Measurements from ENCODE around the gene SPECC1.

SPECC1 gene

GRCh38 chr17:20128036-20128667 lies 119.0 kb downstream of the SPECC1 start:
- ChIA-PET CTCF (interaction anchor here (1.7 kb wide), 1 partner anchor 98 kb away, joined by 7 read pairs; no protein-coding TSS in a partner anchor), POLR2A (no interaction called here)
- DNase-seq (ENCODE audit: extremely low spot score) = no peak
- TF ChIP-seq TARDBP (IDR thresholded peaks at IDR 0.05) = no peak
- TF ChIP-seq ZNF384 (IDR thresholded peaks at IDR 0.05) = no peak
- no peak for TF ChIP-seq ARNT (IDR thresholded peaks at IDR 0.05)
- TF ChIP-seq FOXM1 (IDR thresholded peaks at IDR 0.05; ENCODE audit: borderline replicate concordance) = no peak

GRCh38 chr17:20133517-20133916 lies 124.4 kb downstream of the SPECC1 start:
- TF ChIP-seq FOXK2 (IDR thresholded peaks at IDR 0.05) (no peak), BHLHE40 (IDR thresholded peaks at IDR 0.05; ENCODE audit: borderline replicate concordance) (no peak), ZNF384 (IDR thresholded peaks at IDR 0.05) (no peak), HDGF (IDR thresholded peaks at IDR 0.05; ENCODE audit: borderline replicate concordance) (no peak), FOXA1 (IDR thresholded peaks at IDR 0.05) (no peak), LEF1 (IDR thresholded peaks at IDR 0.05; ENCODE audit: borderline replicate concordance) (no peak), NFRKB (IDR thresholded peaks at IDR 0.05) (no peak), TARDBP (IDR thresholded peaks at IDR 0.05) (no peak), PKNOX1 (IDR thresholded peaks at IDR 0.05) (no peak), ARNT (IDR thresholded peaks at IDR 0.05) (no peak), SP1 (IDR thresholded peaks at IDR 0.05) (no peak)
- POLR2A ChIA-PET = no interaction called here
- CTCF ChIA-PET = no interaction called here
- DNase-seq (ENCODE audit: extremely low spot score) = no peak

- TF ChIP-seq LEF1 (IDR thresholded peaks at IDR 0.05; ENCODE audit: borderline replicate concordance) = no peak
- no peak for TF ChIP-seq SUZ12 (IDR thresholded peaks at IDR 0.05)
- TF ChIP-seq SP1 (IDR thresholded peaks at IDR 0.05) = no peak
- no peak for TF ChIP-seq FOXA1 (IDR thresholded peaks at IDR 0.05)
- no peak for TF ChIP-seq PKNOX1 (IDR thresholded peaks at IDR 0.05)
- DNase-seq (ENCODE audit: extremely low spot score) = no peak
- POLR2A ChIA-PET = interaction anchor here (1.4 kb wide), 1 partner anchor 12 kb away, joined by 3 read pairs; no protein-coding TSS in a partner anchor
- CTCF ChIA-PET = interaction anchor here (1.3 kb wide), 1 partner anchor 14 kb away, joined by 3 read pairs; no protein-coding TSS in a partner anchor
These were observed 132.2 kb downstream of the SPECC1 start for GRCh38 chr17:20141198-20141972.

GRCh38 chr17:20142268-20142667 lies 133.1 kb downstream of the SPECC1 start:
- CTCF ChIA-PET = no interaction called here
- no peak for DNase-seq (ENCODE audit: extremely low spot score)
- TF ChIP-seq FOXK2 (IDR thresholded peaks at IDR 0.05) (no peak), ARNT (IDR thresholded peaks at IDR 0.05) (no peak), ZNF384 (IDR thresholded peaks at IDR 0.05) (no peak), FOXA1 (IDR thresholded peaks at IDR 0.05) (no peak), BHLHE40 (IDR thresholded peaks at IDR 0.05; ENCODE audit: borderline replicate concordance) (no peak), SUZ12 (IDR thresholded peaks at IDR 0.05) (no peak), L3MBTL2 (conservative IDR thresholded peaks at IDR 0.05) (no peak), LEF1 (IDR thresholded peaks at IDR 0.05; ENCODE audit: borderline replicate concordance) (no peak), ELF4 (IDR thresholded peaks at IDR 0.05) (no peak), FOXM1 (IDR thresholded peaks at IDR 0.05; ENCODE audit: borderline replicate concordance) (no peak), SP1 (IDR thresholded peaks at IDR 0.05) (no peak), TARDBP (IDR thresholded peaks at IDR 0.05) (no peak), NFRKB (IDR thresholded peaks at IDR 0.05) (no peak), CTBP1 (IDR thresholded peaks at IDR 0.05; ENCODE audit: borderline replicate concordance) (no peak)
- POLR2A ChIA-PET = interaction anchor here (1.4 kb wide), 1 partner anchor 11 kb away, joined by 3 read pairs; no protein-coding TSS in a partner anchor

DNA sequence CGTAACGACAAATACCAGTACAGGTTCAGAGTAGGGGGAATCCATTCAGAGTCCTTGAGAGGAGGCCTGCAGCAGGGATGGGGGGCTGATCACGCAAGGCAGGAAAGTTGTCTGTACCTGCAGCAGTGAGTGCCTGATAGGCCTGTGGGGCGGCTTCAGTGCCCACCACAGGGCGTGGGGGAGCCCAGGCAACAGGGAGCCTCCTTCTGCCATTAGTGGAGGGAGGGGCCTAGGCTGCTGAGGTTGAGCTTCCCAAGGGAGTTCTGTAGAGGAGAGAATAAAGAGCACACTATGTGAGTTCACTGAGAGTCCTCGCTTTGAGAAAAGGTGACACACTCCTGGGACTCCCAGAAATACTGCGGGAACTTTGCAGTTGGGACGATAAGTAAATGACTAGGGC lies 134.6 kb downstream of the SPECC1 start:
- ChIA-PET CTCF (no interaction called here), POLR2A (no interaction called here)
- DNase-seq (ENCODE audit: extremely low spot score) = no peak
- TF ChIP-seq PKNOX1 (IDR thresholded peaks at IDR 0.05) = no peak
- TF ChIP-seq TARDBP (IDR thresholded peaks at IDR 0.05) = no peak
- no peak for TF ChIP-seq ZNF384 (IDR thresholded peaks at IDR 0.05)
- no peak for TF ChIP-seq ARNT (IDR thresholded peaks at IDR 0.05)
- TF ChIP-seq FOXM1 (IDR thresholded peaks at IDR 0.05; ENCODE audit: borderline replicate concordance) = no peak

GRCh38 chr17:20145567-20145966 lies 136.4 kb downstream of the SPECC1 start:
- no peak for TF ChIP-seq FOXA1 (IDR thresholded peaks at IDR 0.05)
- TF ChIP-seq TARDBP (IDR thresholded peaks at IDR 0.05) = no peak
- no peak for TF ChIP-seq LEF1 (IDR thresholded peaks at IDR 0.05; ENCODE audit: borderline replicate concordance)
- TF ChIP-seq SP1 (IDR thresholded peaks at IDR 0.05) = no peak
- TF ChIP-seq ZNF384 (IDR thresholded peaks at IDR 0.05) = no peak
- no peak for TF ChIP-seq BHLHE40 (IDR thresholded peaks at IDR 0.05; ENCODE audit: borderline replicate concordance)
- TF ChIP-seq CTBP1 (IDR thresholded peaks at IDR 0.05; ENCODE audit: borderline replicate concordance) = no peak
- TF ChIP-seq FOXM1 (IDR thresholded peaks at IDR 0.05; ENCODE audit: borderline replicate concordance) = no peak
- no peak for TF ChIP-seq L3MBTL2 (conservative IDR thresholded peaks at IDR 0.05)
- TF ChIP-seq HDGF (IDR thresholded peaks at IDR 0.05; ENCODE audit: borderline replicate concordance) = no peak
- no peak for TF ChIP-seq ARNT (IDR thresholded peaks at IDR 0.05)
- TF ChIP-seq SUZ12 (IDR thresholded peaks at IDR 0.05) = no peak
- ChIA-PET CTCF (no interaction called here), POLR2A (no interaction called here)
- DNase-seq (ENCODE audit: extremely low spot score) = no peak

All from HEK293T (cell line).